Hepatocyte (in vitro differentiated cells): Measurements from ENCODE around the gene KMT5C.

Experiments
- EZH2 ChIP-seq: fragments of 200-600 bp; sonication (generic); IDR thresholded peaks from 2 replicates; pipeline ENCODE4 v1.6.1; 2016; ENCODE audit warnings: antibody characterized with exemption, mild to moderate bottlenecking, borderline replicate concordance
- EZH2phosphoT487 ChIP-seq: fragments of 200-600 bp; sonication (generic); IDR thresholded peaks from one replicate; pipeline ENCODE4 v1.6.1; 2018; ENCODE audit warnings: antibody characterized with exemption, mild to moderate bottlenecking, low read depth, moderate library complexity; ENCODE audit not compliant: unreplicated experiment, severe bottlenecking
- TF ChIP-seq, protein P1 (sequence below): fragments of 200-600 bp; sonication (generic); IDR thresholded peaks from 2 replicates; pipeline ENCODE4 v1.5.1; 2016; ENCODE audit warnings: antibody characterized with exemption, mild to moderate bottlenecking; ENCODE audit not compliant: poor library complexity

DNA sequence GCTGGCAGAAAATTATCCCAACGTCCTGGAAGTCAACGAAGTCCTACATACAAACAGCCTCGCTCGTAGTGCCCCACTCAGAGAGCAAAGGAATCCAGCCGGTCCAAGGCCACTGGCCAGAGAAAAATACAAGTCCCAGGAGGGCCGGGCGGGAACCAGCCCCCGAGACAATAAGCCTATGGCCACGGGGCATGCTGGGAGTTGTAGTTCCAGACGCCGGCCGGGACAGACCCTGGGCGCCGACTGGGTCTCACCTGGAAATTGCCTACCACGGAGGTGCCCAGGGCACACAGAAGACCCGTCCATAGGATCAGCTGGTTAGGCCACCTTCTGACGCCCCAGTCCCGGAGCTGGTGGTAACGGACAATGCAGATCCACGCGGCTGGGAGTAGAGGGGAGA lies 19.9 kb upstream of the KMT5C start:
- TF ChIP-seq, protein P1, sequence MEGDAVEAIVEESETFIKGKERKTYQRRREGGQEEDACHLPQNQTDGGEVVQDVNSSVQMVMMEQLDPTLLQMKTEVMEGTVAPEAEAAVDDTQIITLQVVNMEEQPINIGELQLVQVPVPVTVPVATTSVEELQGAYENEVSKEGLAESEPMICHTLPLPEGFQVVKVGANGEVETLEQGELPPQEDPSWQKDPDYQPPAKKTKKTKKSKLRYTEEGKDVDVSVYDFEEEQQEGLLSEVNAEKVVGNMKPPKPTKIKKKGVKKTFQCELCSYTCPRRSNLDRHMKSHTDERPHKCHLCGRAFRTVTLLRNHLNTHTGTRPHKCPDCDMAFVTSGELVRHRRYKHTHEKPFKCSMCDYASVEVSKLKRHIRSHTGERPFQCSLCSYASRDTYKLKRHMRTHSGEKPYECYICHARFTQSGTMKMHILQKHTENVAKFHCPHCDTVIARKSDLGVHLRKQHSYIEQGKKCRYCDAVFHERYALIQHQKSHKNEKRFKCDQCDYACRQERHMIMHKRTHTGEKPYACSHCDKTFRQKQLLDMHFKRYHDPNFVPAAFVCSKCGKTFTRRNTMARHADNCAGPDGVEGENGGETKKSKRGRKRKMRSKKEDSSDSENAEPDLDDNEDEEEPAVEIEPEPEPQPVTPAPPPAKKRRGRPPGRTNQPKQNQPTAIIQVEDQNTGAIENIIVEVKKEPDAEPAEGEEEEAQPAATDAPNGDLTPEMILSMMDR, result no peak
- TF ChIP-seq EZH2 (no peak), EZH2phosphoT487 (no peak)
